HG03103 (cell line): Measurements from ENCODE around the gene RBM33.

Source experiments
- ATAC-seq: cut with Tn5 transposase; IDR thresholded peaks from one replicate; pipeline ENCODE4 v1.9.1; 2021; ENCODE audit warnings: low read depth; ENCODE audit not compliant: unreplicated experiment

Gene RBM33

GRCh38 chr7:155804897-155805825 lies 160.7 kb downstream of the RBM33 start:
- ATAC-seq = peak; percentile 51

DNA sequence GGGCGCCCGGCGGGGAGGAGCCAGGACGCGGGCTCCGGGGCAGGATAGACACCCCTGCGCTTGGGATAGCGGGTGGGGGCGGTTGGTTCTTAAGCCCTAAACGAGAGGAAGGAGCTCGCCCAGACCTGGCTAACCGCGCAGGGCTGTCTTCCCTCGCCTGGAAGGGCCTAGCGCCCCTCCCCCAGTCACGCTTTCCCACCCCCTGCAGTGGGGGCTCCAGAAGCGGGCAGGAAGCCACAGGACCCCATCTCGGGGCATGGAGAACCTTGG lies 161.3 kb downstream of the RBM33 start:
- ATAC-seq = no peak

- ATAC-seq = no peak
These were observed 161.8 kb downstream of the RBM33 start for GRCh38 chr7:155806096-155806871.

GRCh38 chr7:155807065-155807671 lies 162.7 kb downstream of the RBM33 start:
- ATAC-seq = no peak

- no peak for ATAC-seq
These were observed 163.5 kb downstream of the RBM33 start for GRCh38 chr7:155807789-155808548.

- ATAC-seq = no peak
These were observed 164.3 kb downstream of the RBM33 start for GRCh38 chr7:155808549-155809331.

- no peak for ATAC-seq
These were observed 165.0 kb downstream of the RBM33 start for GRCh38 chr7:155809332-155809946.

GRCh38 chr7:155809947-155810769 lies 165.7 kb downstream of the RBM33 start:
- no peak for ATAC-seq

GRCh38 chr7:155810770-155811559 lies 166.5 kb downstream of the RBM33 start:
- no peak for ATAC-seq

- no peak for ATAC-seq
These were observed 167.1 kb downstream of the RBM33 start for GRCh38 chr7:155811560-155811894.

DNA sequence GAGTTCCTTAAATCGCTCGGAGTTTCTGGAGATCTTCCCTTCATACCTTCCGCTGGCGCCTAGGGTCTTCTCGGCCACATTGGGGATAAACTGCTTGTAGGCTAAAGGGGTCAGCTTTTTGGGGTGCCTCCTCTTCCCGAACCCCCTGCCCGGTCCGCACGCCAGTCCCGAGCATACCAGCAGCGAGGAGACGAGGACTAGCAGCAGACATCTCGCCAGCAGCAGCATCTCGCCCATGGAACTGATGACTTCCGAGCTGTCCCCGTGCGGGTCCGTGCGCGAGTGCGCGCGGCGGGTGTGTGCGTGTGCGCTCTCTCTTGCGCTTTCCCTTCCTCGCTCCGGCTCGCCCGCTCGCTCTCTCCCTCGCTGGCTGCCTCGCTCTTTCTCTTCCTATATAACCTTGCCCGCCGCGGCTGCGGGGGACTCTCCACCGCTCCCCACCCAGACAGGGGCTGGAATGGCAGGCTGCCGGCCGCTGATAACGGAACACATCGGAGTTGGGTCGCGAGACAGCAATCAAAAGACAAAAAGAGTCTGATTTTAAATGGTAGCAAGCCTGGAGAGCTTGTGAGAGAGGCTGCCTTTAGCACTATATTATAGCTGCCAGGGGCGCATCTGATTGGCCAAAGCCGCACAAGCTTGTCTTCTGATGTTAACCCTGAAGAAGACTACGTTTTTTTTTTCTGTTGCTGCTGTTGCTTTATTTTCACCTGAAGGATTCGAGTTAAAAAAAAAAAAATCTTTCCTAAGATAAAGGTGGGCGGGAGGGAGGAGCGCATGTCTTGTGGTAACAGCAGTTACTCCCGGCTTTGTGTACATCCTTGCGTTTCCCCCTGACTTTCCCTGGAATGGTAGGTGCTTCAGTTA lies 167.7 kb downstream of the RBM33 start, which contains the start of gene SHH:
Gene SHH, minus strand, starts transcription at position 569 of the 867 bp plus-strand sequence. Its CDS starts 341 bp downstream, at position 228.
- ATAC-seq = no peak

- ATAC-seq = no peak
These were observed 168.7 kb downstream of the RBM33 start for GRCh38 chr7:155813125-155813524.

- no peak for ATAC-seq
These were observed 169.3 kb downstream of the RBM33 start for GRCh38 chr7:155813546-155814315.

DNA sequence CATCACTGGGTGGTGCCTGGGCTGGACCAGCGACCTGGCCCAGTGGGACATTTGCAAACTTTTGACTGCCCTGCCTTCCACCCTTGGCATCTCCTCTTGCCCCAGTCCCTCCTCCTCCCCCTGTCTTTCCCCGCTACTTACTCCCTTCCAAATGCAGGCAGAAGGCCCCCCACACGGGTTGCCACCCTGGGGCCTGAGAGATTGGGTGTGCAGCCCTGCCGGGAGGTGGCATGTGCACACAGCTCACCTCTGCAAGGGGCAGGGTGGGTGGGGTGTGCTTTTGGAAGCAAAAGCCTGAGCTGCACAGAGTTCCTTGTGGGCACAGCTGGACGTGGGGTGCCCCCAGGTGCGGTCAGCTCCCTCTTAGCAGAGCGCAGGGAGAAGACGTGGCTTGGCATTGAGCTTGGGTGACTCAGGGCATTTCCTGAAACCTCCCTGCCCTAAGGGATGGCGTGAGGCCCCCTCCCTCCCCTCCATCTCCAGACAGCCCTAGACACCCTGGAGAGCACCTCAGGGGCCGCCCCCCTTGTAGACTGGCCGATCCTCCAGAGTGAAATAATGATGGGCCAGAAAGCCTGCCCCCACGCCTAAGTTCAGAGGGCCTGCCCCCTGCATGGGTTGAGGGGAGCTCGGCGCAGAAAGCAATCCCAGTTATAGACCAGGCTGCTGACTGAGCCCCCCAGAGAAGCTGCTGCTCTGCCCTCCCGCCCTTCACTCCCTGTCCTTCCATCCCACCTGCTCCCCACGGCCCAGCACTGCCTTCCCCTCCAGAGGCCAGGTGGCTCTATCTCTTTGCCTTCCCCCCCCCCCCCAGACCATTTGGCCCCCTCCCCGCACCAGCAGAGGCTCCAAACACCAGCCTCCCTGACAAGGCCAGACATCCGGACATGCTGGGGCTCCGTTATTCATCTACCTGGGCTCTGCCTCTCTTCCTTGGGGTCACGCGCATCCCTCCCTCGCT lies 170.1 kb downstream of the RBM33 start:
- no peak for ATAC-seq
